HCT116 (cell line): ENCODE data around the gene CYP2C19. TPM values are rescaled to one million over a fixed set of nuclear protein-coding genes. Genes with fewer than 3 reads are reported as not detected.

Experiments
- ATAC-seq: fragments of 200-7000 bp; cut with Tn5 transposase; 2 replicates; pipeline ENCODE4 v1.9.1; 2020; ENCODE audit warnings: mild to moderate bottlenecking, moderate library complexity
- BruUV-seq: library from RNA; stranded (reverse); fragments of 400-500 nt; replicated peaks from 2 replicates; lab custom pipeline; 2021; lab: Mats Ljungman, UMichigan
- CTCF ChIA-PET: fragments of 300-600 bp; sonication (Branson Sonifier 250); formaldehyde crosslinking; loops from one replicate; lab custom pipeline; 2021; ENCODE audit warnings: antibody characterized with exemption; lab: Charles Lee
- POLR2A ChIA-PET: fragments of 300-600, 350-600 bp; sonication (Branson Sonifier 250); formaldehyde crosslinking; loops from one replicate; lab custom pipeline; 2021; ENCODE audit warnings: antibody characterized with exemption; lab: Charles Lee
- RAD21 ChIA-PET, 2 experiments: fragments of 300-600 bp; sonication (Branson Sonifier 250); formaldehyde crosslinking; loops; one replicate each; lab custom pipeline; 2023; ENCODE audit warnings: low total read pairs in 2 of 2; ENCODE audit not compliant: uncharacterized antibody in 2 of 2, unreplicated experiment in 2 of 2, low non-redundant PET in 1 of 2; lab: Charles Lee
- DNase-seq: peaks from one replicate; pipeline ENCODE4 v3.0.0-alpha.2; 2010; ENCODE audit warnings: low read depth, low spot score
- H2AFZ ChIP-seq: fragments of 200-600 bp; shearing (Covaris generic), sonication (generic); 2 replicates; pipeline ENCODE4 v1.6.1; 2017; ENCODE audit warnings: low read depth, mixed run types, mixed read lengths, antibody characterized with exemption, low read length; ENCODE audit not compliant: poor library complexity, severe bottlenecking
- H3K27ac ChIP-seq: 2 replicates; pipeline ENCODE4 v1.5.1; 2012; ENCODE audit warnings: low read depth, low read length
- H3K27me3 ChIP-seq: fragments of 200-600 bp; sonication (generic); 2 replicates; pipeline ENCODE4 v1.6.1; 2016; ENCODE audit warnings: mixed run types, low read length, mixed read lengths; ENCODE audit not compliant: insufficient read depth
- H3K36me3 ChIP-seq, 2 experiments: fragments of 200-500 bp in 1 of 2; fragments of 200-600 bp in 1 of 2; sonication (Bioruptor generic) in 1 of 2; sonication (generic) in 1 of 2; 2 replicates each; pipeline versions ENCODE4 v1.5.1 to v1.6.1; 2014 to 2016; ENCODE audit warnings: low read length in 2 of 2, inconsistent platforms in 1 of 2, mixed read lengths in 1 of 2, mixed run types in 1 of 2; ENCODE audit not compliant: insufficient read depth in 2 of 2, control insufficient read depth in 1 of 2
- H3K4me1 ChIP-seq, 2 experiments: fragments of 200-600 bp in 1 of 2; sonication (generic) in 1 of 2; 2 replicates each; pipeline versions ENCODE4 v1.5.1 to v1.6.1; 2012 to 2017; ENCODE audit warnings: low read length in 2 of 2, inconsistent platforms in 1 of 2, mild to moderate bottlenecking in 1 of 2, mixed read lengths in 1 of 2, mixed run types in 1 of 2, moderate library complexity in 1 of 2; ENCODE audit not compliant: insufficient read depth in 2 of 2, control insufficient read depth in 1 of 2
- H3K4me2 ChIP-seq: fragments of 200-600 bp; sonication (generic); 2 replicates; pipeline ENCODE4 v1.6.1; 2017; ENCODE audit warnings: mixed run types, low read length, mixed read lengths
- H3K4me3 ChIP-seq, 2 experiments: fragments of 200-600 bp in 1 of 2; sonication (generic) in 1 of 2; replicated peaks in 1 of 2; 2 replicates each; pipeline ENCODE4 v1.5.1; 2011 to 2016; ENCODE audit warnings: low read length in 2 of 2, control low read depth in 1 of 2, low read depth in 1 of 2, mild to moderate bottlenecking in 1 of 2, mixed read lengths in 1 of 2, mixed run types in 1 of 2
- H3K79me2 ChIP-seq: fragments of 200-600 bp; sonication (generic); 2 replicates; pipeline ENCODE4 v1.6.1; 2017; ENCODE audit warnings: mild to moderate bottlenecking, mixed run types, low read length, moderate library complexity, mixed read lengths; ENCODE audit not compliant: insufficient read depth
- H3K9ac ChIP-seq: fragments of 200-600 bp; sonication (generic); 2 replicates; pipeline ENCODE4 v1.6.1; 2016; ENCODE audit warnings: low read length, mixed read lengths
- H3K9me2 ChIP-seq: fragments of 200-600 bp; sonication (generic), shearing (Covaris generic); 2 replicates; pipeline ENCODE4 v1.6.1; 2017; ENCODE audit warnings: mixed run types, mild to moderate bottlenecking, moderate library complexity; ENCODE audit not compliant: insufficient read depth
- H3K9me3 ChIP-seq, 2 experiments: fragments of 200-500 bp in 1 of 2; fragments of 200-600 bp in 1 of 2; sonication (Bioruptor generic) in 1 of 2; sonication (generic) in 1 of 2; 2 replicates each; pipeline ENCODE4 v1.6.1; 2014 to 2017; ENCODE audit warnings: low read length in 2 of 2, mixed read lengths in 2 of 2, inconsistent platforms in 1 of 2, low read depth in 1 of 2, mild to moderate bottlenecking in 1 of 2, mixed run types in 1 of 2, moderate library complexity in 1 of 2; ENCODE audit not compliant: control insufficient read depth in 1 of 2, insufficient read depth in 1 of 2
- H4K20me1 ChIP-seq: fragments of 200-600 bp; sonication (generic), shearing (Covaris generic); 2 replicates; pipeline ENCODE4 v1.6.1; 2017; ENCODE audit warnings: mixed run types, mild to moderate bottlenecking, moderate library complexity; ENCODE audit not compliant: insufficient read depth
- CBX3 ChIP-seq: IDR thresholded peaks from 2 replicates; pipeline ENCODE4 v1.6.1; 2012; ENCODE audit warnings: low read depth
- CEBPB ChIP-seq: IDR thresholded peaks from 2 replicates; pipeline ENCODE4 v1.6.1; 2012; ENCODE audit warnings: low read depth
- EGR1 ChIP-seq: IDR thresholded peaks from 2 replicates; pipeline ENCODE4 v1.6.1; 2012; ENCODE audit warnings: low read depth
- ELF1 ChIP-seq: IDR thresholded peaks from 2 replicates; pipeline ENCODE4 v1.6.1; 2012; ENCODE audit warnings: low read depth, borderline replicate concordance
- FOSL1 ChIP-seq: IDR thresholded peaks from 2 replicates; pipeline ENCODE4 v1.6.1; 2012; ENCODE audit warnings: low read depth
- POLR2A ChIP-seq: IDR thresholded peaks from 2 replicates; pipeline ENCODE4 v1.7.0; 2011; ENCODE audit warnings: borderline replicate concordance; ENCODE audit not compliant: insufficient read depth, insufficient read length; ENCODE audit errors: extremely low read depth
- POLR2AphosphoS5 ChIP-seq: IDR thresholded peaks from 2 replicates; pipeline ENCODE4 v1.6.1; 2011; ENCODE audit warnings: mild to moderate bottlenecking, low read depth, low read length, moderate library complexity
- RAD21 ChIP-seq: IDR thresholded peaks from 2 replicates; pipeline ENCODE4 v1.6.1; 2012; ENCODE audit warnings: low read depth, mild to moderate bottlenecking
- SIN3A ChIP-seq: IDR thresholded peaks from 2 replicates; pipeline ENCODE4 v1.6.1; 2012; ENCODE audit warnings: low read depth
- SRF ChIP-seq: IDR thresholded peaks from 2 replicates; pipeline ENCODE4 v1.6.1; 2012; ENCODE audit warnings: low read depth
- TCF7L2 ChIP-seq: IDR thresholded peaks from 2 replicates; pipeline ENCODE4 v1.7.0; 2011; ENCODE audit warnings: borderline replicate concordance, inconsistent platforms; ENCODE audit not compliant: insufficient read depth, insufficient read length; ENCODE audit errors: extremely low read depth
- YY1 ChIP-seq: IDR thresholded peaks from 2 replicates; pipeline ENCODE4 v1.6.1; 2011; ENCODE audit warnings: low read length, low read depth, moderate library complexity, mild to moderate bottlenecking; ENCODE audit not compliant: insufficient replicate concordance; ENCODE audit errors: extremely low read depth
- ZNF274 ChIP-seq: fragments of 200-500 bp; sonication (Bioruptor generic); IDR thresholded peaks from 2 replicates; pipeline ENCODE4 v1.6.1; 2014; ENCODE audit warnings: mild to moderate bottlenecking, low read depth, low read length, inconsistent platforms
- intact Hi-C: fragments of 100-400 bp; cut with micrococcal nuclease; formaldehyde crosslinking; loops from 2 replicates; pipeline ENCODE4 v1.10.0; 2022
- total RNA-seq: library from RNA; stranded (reverse); gene quantifications from one replicate; pipeline ENCODE4 v1.2.1, GENCODE V29; 2021; ENCODE audit not compliant: unreplicated experiment
- TF ChIP-seq, protein P1 (sequence below): IDR thresholded peaks from 2 replicates; pipeline ENCODE4 v1.6.1; 2011; ENCODE audit warnings: mild to moderate bottlenecking, low read length, moderate library complexity; ENCODE audit not compliant: insufficient replicate concordance; ENCODE audit errors: extremely low read depth
- TF ChIP-seq, protein P2 (sequence below): IDR thresholded peaks from 2 replicates; pipeline ENCODE4 v1.6.1; 2012; ENCODE audit warnings: low read depth
- TF ChIP-seq, protein P3 (sequence below): IDR thresholded peaks from 2 replicates; pipeline ENCODE4 v1.6.1; 2012
- TF ChIP-seq, protein P4 (sequence below), 3 experiments: fragments of 200-600 bp in 1 of 3; sonication (generic) in 1 of 3; IDR thresholded peaks in 2 of 3; conservative IDR thresholded peaks in 1 of 3; 2 replicates each; pipeline ENCODE4 v1.5.1; 2012 to 2017; ENCODE audit warnings: low read depth in 2 of 3, low read length in 2 of 3, antibody characterized with exemption in 1 of 3, borderline replicate concordance in 1 of 3, control low read depth in 1 of 3, mild to moderate bottlenecking in 1 of 3, mixed read lengths in 1 of 3, mixed run types in 1 of 3, moderate library complexity in 1 of 3; ENCODE audit not compliant: insufficient read depth in 1 of 3
- TF ChIP-seq, protein P5 (sequence below): IDR thresholded peaks from 2 replicates; pipeline ENCODE4 v1.6.1; 2012

Gene CYP2C19
- total RNA-seq, 1 experiment from 2014 or later = not detected

DNA sequence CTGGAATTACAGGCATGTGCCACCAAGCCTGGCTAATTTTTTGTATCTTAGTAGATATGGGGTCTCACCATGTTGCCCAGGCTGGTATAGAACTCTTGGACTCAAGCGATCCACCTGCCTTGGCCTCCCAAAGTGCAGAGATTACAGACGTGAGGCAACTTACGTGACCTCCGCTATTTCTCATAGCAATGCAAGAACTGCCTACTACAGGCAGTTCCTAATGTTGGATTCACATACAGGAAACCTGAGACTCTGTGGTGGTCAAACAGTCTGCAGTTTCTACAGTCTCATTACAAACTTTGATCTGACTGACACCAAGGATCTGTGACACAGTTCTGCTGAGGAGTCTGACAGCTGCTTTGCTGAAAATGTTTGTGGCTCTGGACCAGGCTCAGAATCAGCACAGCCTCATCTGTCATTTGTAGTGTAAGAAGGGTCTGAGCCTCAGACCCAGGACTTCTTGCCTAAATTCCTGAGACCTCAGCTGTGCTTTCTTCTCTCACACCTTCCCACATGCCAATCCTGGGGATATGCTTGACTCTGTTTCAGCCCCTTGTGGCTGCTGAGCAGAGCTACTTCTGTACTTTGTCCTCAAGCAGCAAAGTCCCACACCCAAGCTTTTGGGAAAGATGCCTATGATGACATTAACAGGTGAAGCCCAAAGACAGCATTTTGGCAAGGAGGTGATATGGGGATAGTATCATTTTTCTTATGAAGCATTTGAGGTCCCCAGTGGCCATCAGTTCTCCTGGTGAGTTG is 128.0 kb downstream of the CYP2C19 start:
- H3K4me3 ChIP-seq = no peak overlapping the region
- POLR2A ChIA-PET = interaction anchor here (0.8 kb wide), 1 partner anchor 17 kb away, joined by 3 read pairs; no protein-coding TSS in a partner anchor
- H3K9ac ChIP-seq = no peak overlapping the region
- no peaks in the 10 kb centered on the region for H3K9me2 ChIP-seq
- no peaks in the 10 kb centered on the region for H3K79me2 ChIP-seq
- RAD21 ChIA-PET = no interaction called here
- TF ChIP-seq, protein P1, sequence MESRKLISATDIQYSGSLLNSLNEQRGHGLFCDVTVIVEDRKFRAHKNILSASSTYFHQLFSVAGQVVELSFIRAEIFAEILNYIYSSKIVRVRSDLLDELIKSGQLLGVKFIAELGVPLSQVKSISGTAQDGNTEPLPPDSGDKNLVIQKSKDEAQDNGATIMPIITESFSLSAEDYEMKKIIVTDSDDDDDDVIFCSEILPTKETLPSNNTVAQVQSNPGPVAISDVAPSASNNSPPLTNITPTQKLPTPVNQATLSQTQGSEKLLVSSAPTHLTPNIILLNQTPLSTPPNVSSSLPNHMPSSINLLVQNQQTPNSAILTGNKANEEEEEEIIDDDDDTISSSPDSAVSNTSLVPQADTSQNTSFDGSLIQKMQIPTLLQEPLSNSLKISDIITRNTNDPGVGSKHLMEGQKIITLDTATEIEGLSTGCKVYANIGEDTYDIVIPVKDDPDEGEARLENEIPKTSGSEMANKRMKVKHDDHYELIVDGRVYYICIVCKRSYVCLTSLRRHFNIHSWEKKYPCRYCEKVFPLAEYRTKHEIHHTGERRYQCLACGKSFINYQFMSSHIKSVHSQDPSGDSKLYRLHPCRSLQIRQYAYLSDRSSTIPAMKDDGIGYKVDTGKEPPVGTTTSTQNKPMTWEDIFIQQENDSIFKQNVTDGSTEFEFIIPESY = no peak
- TF ChIP-seq SRF = no peak
- no peak for TF ChIP-seq CEBPB
- no peak for TF ChIP-seq SIN3A
- no peak for TF ChIP-seq POLR2AphosphoS5
- TF ChIP-seq, protein P2, sequence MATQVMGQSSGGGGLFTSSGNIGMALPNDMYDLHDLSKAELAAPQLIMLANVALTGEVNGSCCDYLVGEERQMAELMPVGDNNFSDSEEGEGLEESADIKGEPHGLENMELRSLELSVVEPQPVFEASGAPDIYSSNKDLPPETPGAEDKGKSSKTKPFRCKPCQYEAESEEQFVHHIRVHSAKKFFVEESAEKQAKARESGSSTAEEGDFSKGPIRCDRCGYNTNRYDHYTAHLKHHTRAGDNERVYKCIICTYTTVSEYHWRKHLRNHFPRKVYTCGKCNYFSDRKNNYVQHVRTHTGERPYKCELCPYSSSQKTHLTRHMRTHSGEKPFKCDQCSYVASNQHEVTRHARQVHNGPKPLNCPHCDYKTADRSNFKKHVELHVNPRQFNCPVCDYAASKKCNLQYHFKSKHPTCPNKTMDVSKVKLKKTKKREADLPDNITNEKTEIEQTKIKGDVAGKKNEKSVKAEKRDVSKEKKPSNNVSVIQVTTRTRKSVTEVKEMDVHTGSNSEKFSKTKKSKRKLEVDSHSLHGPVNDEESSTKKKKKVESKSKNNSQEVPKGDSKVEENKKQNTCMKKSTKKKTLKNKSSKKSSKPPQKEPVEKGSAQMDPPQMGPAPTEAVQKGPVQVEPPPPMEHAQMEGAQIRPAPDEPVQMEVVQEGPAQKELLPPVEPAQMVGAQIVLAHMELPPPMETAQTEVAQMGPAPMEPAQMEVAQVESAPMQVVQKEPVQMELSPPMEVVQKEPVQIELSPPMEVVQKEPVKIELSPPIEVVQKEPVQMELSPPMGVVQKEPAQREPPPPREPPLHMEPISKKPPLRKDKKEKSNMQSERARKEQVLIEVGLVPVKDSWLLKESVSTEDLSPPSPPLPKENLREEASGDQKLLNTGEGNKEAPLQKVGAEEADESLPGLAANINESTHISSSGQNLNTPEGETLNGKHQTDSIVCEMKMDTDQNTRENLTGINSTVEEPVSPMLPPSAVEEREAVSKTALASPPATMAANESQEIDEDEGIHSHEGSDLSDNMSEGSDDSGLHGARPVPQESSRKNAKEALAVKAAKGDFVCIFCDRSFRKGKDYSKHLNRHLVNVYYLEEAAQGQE = no peak
- no peak for TF ChIP-seq RAD21
- no peak for TF ChIP-seq CBX3
- TF ChIP-seq, protein P3, sequence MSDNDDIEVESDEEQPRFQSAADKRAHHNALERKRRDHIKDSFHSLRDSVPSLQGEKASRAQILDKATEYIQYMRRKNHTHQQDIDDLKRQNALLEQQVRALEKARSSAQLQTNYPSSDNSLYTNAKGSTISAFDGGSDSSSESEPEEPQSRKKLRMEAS = no peak
- no peak for TF ChIP-seq EGR1
- TF ChIP-seq, protein P4, sequence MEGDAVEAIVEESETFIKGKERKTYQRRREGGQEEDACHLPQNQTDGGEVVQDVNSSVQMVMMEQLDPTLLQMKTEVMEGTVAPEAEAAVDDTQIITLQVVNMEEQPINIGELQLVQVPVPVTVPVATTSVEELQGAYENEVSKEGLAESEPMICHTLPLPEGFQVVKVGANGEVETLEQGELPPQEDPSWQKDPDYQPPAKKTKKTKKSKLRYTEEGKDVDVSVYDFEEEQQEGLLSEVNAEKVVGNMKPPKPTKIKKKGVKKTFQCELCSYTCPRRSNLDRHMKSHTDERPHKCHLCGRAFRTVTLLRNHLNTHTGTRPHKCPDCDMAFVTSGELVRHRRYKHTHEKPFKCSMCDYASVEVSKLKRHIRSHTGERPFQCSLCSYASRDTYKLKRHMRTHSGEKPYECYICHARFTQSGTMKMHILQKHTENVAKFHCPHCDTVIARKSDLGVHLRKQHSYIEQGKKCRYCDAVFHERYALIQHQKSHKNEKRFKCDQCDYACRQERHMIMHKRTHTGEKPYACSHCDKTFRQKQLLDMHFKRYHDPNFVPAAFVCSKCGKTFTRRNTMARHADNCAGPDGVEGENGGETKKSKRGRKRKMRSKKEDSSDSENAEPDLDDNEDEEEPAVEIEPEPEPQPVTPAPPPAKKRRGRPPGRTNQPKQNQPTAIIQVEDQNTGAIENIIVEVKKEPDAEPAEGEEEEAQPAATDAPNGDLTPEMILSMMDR (IDR thresholded peaks at IDR 0.05 in 2 of 3, conservative IDR thresholded peaks at IDR 0.05 in 1 of 3; ENCODE audit: borderline replicate concordance in 1 of 3, insufficient read depth in 1 of 3, low read depth in 2 of 3, low read length in 2 of 3) = no peak
- TF ChIP-seq, protein P5, sequence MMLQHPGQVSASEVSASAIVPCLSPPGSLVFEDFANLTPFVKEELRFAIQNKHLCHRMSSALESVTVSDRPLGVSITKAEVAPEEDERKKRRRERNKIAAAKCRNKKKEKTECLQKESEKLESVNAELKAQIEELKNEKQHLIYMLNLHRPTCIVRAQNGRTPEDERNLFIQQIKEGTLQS = no peak
- TF ChIP-seq YY1 = no peak
- TF ChIP-seq POLR2A = no peak
- no peak for TF ChIP-seq ELF1
- no peak for TF ChIP-seq FOSL1
- TF ChIP-seq ZNF274 = no peak
- TF ChIP-seq TCF7L2 = no peak
- TF ChIP-seq, all 23 proteins: peak for 0
- DNase-seq (no peak), ATAC-seq (peak; percentile 54; the same call in 1 of the 2 replicates)
- Histone ChIP-seq H3K4me2 (no peak overlapping the region), H3K9me3 (no peaks in the 10 kb centered on the region), H3K36me3 (no peaks in the 10 kb centered on the region), H3K27ac (no peak overlapping the region), H3K4me1 (no peaks in the 10 kb centered on the region), H4K20me1 (no peaks in the 10 kb centered on the region), H3K27me3 (no peaks in the 10 kb centered on the region), H2AFZ (no peak overlapping the region)
- intact Hi-C loops = no loop called here
- no TSS peak for BruUV-seq
- CTCF ChIA-PET = no interaction called here
